Measurements from ENCODE around the gene MFAP2.
A peak's percentile ranks its signal among the peaks of the same experiment; 100 is the strongest.

MFAP2 gene

DNA sequence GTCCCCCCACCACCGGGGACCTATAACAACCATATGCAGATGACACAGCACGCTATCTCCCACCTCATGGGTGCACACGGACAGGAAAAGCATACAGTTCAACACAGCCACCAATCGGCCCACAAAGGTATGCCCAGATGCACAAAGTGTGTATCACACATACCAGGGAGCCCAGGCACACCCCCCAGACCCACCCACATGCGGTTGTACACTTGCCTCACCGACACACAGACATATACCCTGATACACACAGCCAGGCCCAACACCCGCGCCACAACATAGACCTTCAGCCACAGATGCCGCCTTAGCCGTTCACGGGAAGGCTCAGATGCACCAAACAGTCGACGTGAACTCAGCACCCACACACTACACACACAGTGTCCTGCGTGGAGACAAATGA is 53.2 kb downstream of the MFAP2 start:
- DNase-seq = no peak

GRCh38 chr1:16926491-16927073 is 53.8 kb downstream of the MFAP2 start:
- DNase-seq = peak; percentile 47

GRCh38 chr1:16925635-16926490 is 54.6 kb downstream of the MFAP2 start:
- no peak for DNase-seq

DNA sequence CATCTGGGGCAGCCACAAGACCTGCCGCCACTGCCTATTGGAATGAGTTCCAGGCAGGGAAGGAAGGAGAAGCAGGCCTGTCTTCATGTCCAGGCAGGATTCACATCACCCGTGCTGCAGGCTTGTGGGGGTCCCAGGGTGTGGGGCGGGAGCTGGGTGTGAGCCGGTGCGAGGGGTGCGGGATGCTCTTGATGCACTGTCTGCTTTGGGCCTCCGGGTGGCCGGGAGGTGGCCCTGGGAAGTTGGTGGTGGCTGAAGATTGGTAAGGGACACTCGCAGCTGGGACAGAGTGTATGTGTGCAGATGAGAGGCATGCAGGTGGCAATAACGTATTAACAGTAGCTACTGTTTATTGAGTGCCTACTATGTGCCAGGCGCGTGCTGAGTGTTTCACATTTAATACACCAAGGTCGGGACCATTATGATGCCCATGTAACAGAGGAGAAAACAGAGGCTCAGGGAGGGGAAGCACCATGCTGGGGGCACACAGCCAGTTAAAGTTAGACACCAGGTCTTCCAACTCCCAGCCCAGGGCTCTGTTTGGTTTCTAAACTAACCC is 55.4 kb downstream of the MFAP2 start:
- DNase-seq = no peak

All from fibroblast of skin of scalp (primary cell).